NCI-H146 treated with DMSO at 0.1 percent for 48 hours (cell line): ENCODE results near the gene MLANA.
A peak's percentile ranks its signal among the peaks of the same experiment; 100 is the strongest.
"Not testable (repeated sequence)": the region's sequence is repeated elsewhere in the genome, so short reads cannot be mapped to it uniquely, and the experiment has no call there.

Source experiments
- DNase-seq: peaks from one replicate; lab custom pipeline; 2025; ENCODE audit not compliant: unreplicated experiment; lab: John Stamatoyannopoulos, UW

The MLANA gene

DNA sequence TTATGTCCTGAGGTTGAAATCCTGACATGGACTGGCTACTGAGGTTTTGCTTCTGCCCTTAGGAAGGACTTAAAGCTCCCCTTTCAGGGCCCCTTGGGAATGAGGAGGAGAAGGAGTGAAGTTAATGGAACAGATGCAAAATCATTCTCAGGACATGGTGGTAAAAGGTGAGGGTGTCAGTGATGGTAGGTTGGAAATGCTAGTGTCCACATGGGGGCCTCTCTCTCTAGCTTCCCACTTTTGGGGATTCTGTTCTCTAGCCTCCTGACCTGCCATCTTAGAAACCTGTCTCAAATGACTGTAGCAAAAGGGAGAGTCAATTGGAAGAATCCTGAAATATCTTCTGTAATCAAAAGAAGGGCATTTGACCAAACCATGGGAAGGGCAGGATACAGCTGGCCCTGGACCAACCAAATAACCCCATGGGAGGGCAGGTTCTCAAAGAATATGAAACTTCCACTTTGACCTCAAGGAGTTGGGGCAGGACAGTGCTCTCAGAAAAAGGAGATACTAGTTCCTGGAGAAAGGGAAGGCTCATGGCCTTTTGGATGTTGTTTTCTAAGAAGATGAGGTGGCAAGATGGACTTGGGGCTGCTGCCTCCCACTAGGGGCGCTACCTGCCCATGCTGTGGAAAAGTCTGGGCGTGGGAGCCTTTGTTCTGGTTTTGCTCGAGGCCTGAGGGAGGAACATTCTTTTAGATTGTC lies 21.2 kb upstream of the MLANA start:
- no peak for DNase-seq

DNA sequence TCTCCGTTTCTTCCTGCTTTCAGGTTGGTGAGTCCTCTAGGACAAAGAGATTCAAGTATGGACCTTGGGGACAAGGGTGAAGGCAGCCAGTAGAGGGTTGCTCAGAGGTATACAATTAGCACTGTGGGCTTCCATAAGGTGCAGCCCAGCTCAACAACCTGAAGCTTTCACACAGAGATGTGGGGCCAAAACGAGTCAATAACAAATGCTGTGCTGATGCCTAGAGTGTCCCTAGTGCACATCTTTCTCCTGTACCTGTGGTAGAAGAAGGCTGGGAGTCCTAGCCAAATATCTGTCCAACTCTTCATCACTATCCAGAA lies 20.7 kb upstream of the MLANA start:
- no peak for DNase-seq

DNA sequence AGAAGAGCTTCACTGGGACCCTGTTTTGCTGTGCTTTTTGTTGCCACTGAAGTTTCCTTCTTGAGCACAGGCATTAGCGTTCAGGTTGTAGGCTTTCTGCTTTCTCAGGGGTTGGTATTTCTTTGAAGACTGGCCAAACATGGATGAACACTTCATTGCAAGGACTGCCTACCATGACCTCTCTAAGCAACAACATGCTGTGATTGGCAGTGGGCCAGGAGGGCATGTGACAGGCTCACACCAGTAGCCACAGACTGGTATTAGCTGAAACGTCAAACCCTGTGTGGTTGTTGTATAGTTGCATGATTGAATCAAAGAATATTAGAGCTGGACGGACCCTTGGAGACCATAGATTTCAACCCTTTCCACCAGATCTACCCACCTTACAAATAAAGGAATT lies 20.0 kb upstream of the MLANA start:
- DNase-seq, result no peak

DNA sequence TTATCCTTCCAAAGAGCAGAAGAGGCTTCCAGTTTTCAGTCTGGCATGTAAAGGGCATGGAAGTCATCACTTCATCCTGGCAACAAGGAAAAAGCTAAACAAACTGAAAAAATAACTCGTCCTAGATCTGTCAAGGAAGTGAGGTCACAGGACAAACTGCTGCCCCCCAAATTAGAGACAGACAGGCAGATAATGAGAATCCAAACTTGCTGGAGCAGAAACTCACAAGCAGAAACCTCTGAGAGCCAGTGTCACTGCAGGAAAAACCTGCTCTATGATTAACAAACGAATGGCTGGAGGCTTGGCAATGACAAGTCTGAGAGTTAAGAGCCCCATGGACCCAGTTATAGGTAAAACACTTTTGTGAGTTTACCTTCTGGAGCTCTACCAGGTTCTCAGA lies 18.9 kb upstream of the MLANA start:
- no peak for DNase-seq

DNA sequence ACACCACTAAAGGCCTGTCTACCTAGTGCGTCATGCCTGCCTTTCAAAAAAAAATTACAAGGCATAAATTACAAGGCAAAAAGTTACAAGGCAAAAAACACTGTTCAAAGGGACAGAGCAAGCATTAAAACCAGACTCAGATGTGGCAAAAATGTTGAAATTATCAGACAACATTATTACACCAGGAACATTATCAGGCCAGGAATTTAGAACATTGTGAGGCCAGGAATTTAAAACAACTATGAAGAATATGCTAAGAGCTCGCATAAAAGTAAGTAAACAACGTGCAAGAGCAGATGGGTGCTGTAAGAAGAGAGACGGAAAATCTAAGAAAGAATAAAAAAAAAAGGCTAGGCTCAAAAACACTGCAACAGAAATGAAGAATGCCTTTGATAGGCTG lies 18.2 kb upstream of the MLANA start:
- DNase-seq, result no peak

DNA sequence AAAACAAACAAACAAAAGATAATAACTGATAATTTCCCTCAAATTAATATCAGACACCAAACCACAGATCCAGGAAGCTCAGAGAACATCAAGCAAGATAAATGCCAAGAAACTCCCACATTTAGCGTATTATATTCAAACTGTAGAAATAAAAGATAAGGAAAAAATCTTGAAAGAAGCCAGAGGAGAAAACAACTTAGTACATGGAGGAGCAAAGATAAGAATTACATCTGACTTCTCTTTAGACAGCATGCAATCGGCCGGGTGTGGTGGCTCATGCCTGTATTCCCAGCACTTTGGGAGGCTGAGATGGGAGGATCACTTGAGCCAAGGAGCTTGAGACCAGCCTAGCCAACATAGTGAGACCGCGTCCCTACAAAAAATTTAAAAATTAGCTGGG lies 17.2 kb upstream of the MLANA start:
- no peak for DNase-seq

DNA sequence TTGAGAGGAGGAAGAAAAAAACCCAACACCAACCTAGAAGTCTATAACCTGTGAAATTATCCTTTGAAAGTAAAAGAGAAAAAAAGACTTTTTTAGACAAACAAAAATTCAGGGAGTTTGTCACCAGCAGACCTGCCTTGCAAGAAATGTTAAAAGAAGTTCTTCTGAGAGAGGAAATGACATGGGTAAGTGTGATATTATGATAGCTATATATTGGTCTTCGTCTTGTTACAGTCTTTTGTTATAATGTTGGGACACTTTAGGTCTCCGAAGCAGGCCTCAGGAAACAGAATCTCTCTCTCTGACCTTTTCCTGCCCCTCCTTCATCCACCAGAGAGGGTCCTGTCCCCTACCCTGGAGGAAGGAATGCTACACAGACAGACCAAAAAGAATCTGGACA lies 16.6 kb upstream of the MLANA start:
- DNase-seq, result no peak

DNA sequence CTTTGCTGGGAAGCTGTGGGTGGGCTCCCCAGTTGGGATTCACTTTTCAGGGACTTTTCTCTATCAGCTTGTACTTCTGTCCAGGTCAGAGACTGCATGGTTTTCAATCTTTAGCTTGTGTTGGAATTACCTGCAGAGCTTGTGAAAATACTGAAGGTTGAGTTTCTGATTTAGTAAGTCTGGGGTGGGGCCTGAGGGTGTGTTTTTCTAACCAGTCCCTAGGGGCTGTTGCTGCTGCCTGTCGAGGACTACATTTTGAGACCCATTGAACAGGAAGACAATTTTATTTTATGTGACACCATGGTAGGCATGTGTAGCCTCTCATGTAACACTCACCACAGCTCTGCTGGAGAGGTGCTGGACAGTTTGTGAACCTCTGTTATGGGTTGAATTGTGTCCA lies 14.7 kb upstream of the MLANA start:
- no peak for DNase-seq

DNA sequence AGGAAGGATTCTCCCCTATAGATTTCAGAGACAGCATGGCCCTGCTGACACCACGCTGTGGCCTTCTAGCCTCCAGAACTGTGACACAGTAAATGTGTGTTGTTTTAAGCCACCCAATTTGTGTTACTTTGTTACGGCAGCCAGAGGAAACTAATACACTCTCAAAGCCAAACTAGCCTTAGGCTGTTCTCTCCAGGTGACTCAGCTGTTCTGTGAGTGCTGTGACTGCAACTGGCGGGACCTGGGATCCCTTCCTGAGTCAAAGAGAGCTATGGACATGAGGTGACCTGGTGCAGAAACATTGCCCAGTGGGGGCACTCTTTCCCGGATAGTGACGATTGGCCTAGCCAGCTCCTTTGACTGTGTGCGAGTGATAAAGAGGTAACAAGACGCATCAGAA lies 14.0 kb upstream of the MLANA start:
- DNase-seq, result no peak

DNA sequence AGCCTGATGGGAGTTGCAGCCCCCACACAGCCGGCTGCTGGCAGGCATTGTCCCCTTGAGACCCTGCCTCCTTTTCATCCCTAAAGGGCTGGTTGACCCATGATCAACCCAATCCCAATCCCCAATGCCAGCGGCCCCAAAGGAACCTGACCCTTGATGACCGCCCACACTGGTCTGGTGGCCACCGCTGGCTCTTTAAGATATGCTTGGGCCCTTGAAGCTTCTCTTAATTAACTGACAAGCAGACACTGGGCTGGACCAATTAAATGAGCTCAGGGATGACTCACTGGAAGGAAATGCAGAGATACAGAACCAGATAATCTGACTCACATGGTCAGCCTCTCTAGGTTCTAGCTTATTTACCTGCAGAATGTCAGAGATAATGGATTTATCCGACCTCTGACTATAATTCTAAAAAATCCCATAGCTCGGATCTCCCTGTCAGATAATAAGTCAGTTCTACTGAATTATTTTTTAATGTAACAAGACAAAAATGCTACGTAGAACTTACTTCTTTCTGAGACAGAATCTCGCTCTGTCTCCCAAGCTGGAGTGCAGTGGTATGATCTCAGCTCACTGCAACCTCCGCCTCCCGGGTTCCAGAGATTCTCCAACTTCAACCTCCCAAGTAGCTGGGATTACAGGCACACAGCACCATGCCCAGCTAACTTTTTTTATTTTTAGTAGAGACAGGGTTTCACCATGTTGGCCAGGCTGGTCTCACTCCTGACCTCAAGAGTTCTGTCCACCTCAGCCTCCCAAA lies 11.1 kb upstream of the MLANA start:
- no peak for DNase-seq

DNA sequence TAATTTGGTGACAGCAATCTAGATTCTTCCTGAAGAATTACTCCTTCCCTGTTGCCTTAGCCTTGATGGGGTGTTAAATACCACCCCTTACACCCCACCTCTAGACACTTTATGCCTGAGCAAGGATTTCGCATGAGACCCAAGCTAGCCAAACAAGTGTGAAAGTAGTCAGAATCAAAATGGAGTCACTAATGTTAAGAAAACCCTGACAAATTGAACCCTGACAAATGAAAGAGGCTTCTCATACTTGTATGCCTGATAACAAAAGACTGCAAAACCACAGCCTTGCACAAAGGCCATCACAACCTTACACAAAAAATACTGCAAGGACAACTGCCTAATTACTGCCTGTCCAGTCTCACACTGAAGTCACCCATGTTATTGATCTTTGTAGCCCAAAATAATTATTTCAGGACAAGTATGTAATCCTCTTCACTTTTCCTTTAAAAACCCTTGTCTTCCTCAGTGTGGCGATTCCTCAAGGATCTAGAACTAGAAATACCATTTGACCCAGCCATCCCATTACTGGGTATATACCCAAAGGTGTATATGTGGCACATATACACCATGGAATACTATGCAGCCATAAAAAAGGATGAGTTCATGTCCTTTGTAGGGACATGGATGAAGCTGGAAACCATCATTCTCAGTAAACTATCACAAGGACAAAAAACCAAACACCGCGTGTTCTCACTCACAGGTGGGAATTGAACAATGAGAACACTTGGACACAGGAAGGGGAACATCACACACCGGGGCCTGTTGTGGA lies 8.3 kb upstream of the MLANA start:
- DNase-seq, result not testable (repeated sequence)

DNA sequence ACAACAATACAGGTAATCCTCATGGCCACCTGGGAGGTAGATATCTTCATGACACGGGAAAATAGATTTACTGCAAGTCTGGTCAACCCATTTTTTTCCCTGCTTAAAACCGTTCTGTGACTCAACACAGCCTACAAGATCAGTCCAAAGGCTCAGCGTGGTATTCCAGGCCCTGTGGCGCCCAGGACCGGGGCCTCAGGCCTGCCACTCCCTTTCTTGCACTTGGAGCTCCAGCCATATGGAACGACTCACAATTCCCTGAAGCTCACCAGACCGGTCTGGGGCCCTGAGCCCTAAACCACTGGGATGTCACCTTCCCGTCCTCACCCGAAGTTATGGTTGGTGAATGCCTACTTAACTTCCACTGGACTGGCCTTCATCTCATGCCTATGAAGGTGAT lies 6.5 kb upstream of the MLANA start:
- no peak for DNase-seq

DNA sequence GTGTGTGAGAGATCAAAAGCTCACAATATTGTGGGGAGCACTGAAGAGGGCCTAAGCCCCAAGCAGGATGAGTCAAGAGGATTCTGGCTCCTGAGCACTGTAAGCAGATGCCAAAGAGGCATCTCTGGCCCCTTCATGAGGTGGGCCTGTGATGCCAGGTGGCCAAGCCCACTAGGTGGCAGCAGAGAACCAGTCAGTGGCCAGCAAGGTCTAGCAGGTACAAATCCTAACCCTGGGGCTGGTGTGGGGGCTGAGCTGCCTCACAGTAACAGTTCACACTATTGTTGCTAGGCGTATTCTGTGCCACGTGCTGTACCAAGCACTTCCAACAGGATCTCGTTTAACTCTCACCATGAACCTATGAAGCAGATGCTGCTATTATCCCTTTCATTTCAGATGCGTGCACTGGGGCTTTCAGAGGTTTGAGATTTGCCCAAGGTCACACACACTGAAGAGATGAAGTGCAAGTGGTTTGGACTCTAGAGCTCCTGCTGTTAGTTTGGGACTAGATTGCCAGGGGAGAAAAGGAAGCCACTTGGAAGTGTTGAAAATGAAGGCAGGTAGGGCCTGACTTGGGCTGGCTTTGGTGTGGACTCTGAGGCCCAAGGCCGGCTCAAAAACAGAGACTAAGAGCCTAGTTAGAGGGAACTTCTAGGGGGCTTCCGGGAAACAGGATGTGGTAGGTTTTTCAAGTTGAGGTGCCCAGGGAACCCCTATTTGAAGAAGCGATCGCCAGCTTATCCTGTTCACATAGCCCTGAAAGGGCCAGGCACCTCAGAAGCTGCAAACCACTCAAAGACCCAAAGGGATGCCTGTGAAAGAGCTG lies 4.4 kb upstream of the MLANA start:
- DNase-seq, result peak; percentile 53

DNA sequence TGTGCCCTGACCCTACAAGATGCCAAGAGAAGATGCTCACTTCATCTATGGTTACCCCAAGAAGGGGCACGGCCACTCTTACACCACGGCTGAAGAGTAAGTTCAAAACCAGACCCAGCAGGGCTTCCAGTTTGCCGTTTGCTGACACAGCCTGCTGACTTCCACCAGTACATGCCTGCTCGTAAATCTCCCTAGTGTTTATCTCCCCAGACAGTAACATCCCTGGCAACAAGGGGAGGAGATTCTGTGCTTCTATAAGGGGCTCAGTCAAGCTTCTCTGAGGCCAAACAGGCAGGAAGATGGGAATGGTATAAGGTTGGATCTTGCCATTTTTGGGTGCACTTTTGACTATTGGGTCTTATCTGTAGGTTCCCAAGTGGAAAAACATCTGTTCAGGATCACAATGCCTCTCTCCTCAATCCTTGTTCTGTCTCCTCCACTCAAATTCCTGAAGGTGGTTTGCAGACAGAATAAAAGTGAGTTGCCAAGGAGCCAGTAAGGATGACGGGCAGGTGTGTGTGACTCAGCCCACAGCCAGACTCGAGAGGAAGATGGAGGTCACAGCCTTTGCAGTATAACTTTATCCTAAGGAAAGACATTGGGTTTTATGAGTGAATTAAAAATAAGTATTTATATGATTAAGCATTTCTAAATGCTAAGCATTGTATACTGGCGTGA lies 1.9 kb downstream of the MLANA start:
- DNase-seq, result no peak

DNA sequence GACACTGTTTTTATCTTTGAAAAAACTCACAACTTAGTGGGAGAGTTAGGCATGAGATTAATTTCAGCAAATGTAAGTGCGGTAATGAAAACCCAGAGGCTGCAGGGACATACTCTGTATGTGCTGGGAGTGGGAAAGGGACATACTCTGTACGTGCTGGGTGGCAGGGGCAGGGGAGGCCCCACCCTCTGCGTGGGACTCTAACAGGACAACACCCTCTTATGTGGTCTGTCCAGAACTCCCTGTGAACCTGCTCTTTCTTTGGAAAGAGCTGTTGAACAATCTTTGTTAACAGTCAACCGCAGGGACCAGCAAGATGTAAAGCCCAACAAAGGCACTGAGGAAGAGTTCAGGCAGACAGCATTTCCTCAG lies 2.4 kb downstream of the MLANA start:
- no peak for DNase-seq

DNA sequence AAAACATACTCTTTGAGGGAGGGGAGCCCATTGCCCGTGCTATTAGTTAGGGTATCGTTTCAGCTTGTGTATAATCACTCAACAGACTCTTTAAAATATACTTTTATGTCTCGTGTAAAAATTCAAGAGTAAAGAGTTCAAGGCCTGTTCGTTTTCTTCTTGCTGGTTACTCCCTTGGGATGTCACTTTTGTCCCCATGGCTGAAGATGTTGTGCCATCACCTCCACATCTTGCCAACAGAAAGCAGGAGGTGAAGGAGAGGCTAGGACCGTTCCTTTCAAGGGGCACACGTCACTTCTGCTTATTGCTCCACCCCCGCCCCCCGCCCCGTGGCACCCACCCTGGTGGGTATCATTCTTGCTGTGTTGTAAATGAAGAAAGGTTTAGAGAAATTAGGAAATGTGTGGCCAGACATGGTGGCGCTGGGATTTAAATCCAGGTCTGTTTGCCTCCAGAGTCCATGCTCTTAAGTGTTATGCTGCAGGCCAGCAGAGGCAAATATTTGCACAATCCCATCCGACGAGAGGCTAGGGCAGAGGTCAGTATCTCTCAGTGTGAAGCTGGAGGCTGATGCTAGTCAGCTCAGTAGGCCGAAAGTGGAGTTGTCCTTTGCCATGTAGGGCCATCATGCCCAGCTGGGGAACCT lies 3.0 kb downstream of the MLANA start:
- peak; percentile 62 for DNase-seq

DNA sequence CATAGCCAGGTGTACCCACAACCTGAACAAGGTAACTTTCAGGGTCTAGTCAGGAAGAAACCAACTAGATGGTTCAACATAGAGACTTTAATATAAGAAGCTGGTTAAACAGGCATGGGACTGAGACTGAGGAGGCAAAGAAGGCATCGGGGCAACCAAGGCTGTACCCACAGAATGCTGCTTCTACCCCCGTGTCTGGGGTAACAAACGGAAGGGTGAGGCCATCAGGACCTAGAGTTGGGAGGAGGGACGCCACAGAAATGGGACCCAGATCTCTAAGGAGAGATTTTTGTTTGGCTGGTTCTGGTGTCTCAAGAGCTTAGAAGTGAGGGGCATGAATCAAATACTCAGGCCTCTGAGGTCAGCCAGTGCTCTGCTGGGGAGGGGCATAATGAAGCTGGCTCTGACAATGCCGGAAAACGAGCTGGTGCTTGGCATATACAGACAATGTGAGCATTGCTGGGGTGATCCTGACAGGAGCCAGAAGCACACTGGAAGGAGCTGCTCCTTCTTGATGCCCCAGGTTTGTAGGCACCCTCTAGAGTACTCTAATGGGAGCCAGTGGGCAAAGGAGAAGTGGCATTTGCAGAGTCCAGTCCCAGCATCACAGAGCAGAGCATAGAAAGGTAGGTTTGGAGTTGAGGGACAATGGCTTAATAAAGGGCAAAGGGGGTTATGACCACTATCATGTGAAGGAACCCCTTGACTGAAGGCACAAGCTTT lies 3.7 kb downstream of the MLANA start:
- DNase-seq, result no peak

DNA sequence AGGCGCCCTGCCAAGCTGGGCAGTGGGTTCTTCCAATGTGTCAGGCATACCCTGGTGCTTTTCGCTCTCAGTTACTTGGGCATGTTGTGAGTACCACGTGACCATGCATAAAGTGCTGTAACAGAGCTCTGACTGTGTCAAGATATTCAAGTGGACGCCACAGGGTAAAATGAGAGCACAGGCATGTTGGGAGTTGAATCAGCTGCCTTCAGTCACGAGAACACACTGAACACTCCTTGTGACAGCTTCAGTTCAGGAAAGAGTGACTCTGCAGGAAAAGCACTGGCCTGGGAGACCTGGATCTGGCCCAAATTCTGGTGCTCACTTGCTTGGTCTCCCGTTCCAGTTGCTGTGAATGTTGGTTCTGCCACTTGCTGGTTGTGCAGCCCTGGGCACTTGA lies 5.1 kb downstream of the MLANA start:
- no peak for DNase-seq

DNA sequence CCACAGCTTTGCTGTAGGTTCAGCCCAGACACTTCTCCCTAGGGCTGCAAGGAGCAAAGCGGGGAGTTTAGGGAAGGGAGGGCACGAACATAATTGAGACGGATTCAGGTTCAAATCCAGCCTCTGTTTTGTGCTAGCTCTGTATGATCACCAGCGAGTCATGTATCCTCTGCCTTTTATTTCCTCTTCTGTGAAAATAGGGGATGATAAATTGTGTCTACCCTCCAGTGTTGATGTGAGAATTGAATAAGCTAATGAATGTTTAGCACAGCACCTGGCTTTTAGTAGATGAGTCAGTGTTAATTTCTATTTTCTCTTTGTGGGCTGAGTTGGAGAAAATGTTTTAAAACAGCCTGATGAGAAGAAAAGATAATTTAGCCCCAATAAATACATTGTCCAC lies 6.2 kb downstream of the MLANA start:
- DNase-seq, result no peak

DNA sequence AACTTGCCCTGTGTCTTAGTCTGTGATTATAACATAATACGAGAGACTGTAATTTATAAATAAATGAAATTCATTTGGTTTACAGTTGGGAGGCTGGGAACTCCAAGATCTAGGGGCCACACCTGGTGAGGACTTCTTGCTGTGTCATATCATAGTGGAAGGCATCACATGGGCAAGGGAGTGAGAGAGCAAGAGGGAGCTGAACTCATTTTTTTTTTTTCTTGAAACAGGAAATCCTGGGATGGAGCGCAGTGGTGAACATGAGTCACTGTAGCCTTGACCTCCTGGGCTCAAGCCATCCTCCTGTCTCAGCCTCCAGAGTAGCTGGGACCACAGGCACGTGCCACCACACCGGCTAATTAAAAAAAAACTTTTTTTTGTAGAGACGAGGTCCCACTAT lies 7.2 kb downstream of the MLANA start:
- no peak for DNase-seq
